ENCODE measurements around the gene ARHGAP32.

ARHGAP32 gene

DNA sequence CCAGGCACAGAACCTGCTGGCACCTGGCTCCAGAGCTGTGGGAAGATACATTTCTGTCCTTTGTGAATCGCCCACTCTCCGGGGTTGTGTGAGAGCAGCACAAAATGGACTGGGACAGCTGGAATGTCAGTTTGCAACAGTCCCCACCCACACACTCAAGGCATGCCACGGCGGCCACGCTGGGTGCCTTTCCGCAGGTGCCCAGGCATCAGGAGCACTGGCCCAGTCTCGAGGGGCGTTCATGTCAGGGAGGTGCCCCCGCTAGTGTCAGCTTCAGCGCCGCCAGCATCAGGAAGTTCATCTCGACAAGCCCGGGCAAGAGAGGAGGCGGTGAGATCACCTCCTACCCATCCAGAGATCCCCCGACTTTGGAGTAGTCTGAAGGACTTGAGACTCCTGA, 251.5 kb downstream of the ARHGAP32 start:
- Histone ChIP-seq H3K4me3 (ENCODE audit: low read length) (no peak overlapping the region), H3K9ac (ENCODE audit: low read length) (no peak overlapping the region), H3K27ac (ENCODE audit: low read depth, low read length) (no peak overlapping the region), H3K4me1 (ENCODE audit: control insufficient read depth, insufficient read depth, low read length) (no peaks in the 10 kb centered on the region), H3K36me3 (ENCODE audit: control insufficient read depth, insufficient read depth, low read length) (no peaks in the 10 kb centered on the region), H3K27me3 (ENCODE audit: control insufficient read depth, insufficient read depth, low read length) (no peaks in the 10 kb centered on the region)

DNA sequence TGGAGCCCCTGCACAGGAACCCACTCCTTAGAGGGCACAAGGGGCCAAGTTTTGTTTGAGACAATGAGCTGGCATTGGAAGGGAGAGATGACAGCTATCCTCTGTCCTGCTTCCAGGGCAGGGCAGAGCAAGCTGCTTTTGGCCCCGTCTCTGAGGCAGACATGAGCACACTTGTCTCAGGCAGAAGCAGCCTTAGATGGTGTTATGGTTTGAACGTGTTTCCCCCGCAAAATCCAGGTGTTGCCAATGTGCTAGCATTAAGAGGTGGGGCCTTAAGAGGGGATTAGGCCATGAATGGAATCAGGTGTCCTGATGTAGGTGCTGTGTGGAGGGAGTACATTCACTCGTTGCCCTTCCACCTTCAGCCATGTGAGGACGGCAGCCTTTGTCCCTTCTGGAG, 252.0 kb downstream of the ARHGAP32 start:
- Histone ChIP-seq H3K27ac (ENCODE audit: low read depth, low read length) (no peak overlapping the region), H3K4me1 (ENCODE audit: control insufficient read depth, insufficient read depth, low read length) (no peaks in the 10 kb centered on the region), H3K36me3 (ENCODE audit: control insufficient read depth, insufficient read depth, low read length) (no peaks in the 10 kb centered on the region), H3K4me3 (ENCODE audit: low read length) (no peak overlapping the region), H3K9ac (ENCODE audit: low read length) (no peak overlapping the region), H3K27me3 (ENCODE audit: control insufficient read depth, insufficient read depth, low read length) (no peaks in the 10 kb centered on the region)

DNA sequence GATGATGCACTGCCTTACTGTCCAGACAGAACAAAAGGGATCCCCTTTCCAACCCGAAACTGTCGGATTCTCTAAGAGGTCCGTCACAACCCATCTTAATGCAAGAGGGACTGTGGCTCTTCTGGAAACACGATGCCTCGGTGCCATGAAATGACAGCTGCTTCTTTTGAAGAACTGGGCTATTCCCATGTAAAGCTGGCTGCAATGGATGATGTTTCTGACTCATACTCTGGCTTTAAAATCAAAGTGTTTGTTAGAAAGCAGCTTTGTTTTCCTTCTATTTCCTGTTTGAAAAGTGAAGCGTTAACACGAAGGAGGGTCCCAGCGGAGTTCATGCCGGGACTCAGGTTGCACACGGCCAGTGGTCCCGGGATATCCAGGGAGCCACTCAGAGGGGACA, 252.5 kb downstream of the ARHGAP32 start:
- H3K36me3 ChIP-seq (ENCODE audit: control insufficient read depth, insufficient read depth, low read length): no peaks in the 10 kb centered on the region
- H3K9ac ChIP-seq (ENCODE audit: low read length): no peak overlapping the region
- H3K27ac ChIP-seq (ENCODE audit: low read depth, low read length): no peak overlapping the region
- H3K4me1 ChIP-seq (ENCODE audit: control insufficient read depth, insufficient read depth, low read length): no peaks in the 10 kb centered on the region
- no peak overlapping the region for H3K4me3 ChIP-seq (ENCODE audit: low read length)
- H3K27me3 ChIP-seq (ENCODE audit: control insufficient read depth, insufficient read depth, low read length): no peaks in the 10 kb centered on the region

DNA sequence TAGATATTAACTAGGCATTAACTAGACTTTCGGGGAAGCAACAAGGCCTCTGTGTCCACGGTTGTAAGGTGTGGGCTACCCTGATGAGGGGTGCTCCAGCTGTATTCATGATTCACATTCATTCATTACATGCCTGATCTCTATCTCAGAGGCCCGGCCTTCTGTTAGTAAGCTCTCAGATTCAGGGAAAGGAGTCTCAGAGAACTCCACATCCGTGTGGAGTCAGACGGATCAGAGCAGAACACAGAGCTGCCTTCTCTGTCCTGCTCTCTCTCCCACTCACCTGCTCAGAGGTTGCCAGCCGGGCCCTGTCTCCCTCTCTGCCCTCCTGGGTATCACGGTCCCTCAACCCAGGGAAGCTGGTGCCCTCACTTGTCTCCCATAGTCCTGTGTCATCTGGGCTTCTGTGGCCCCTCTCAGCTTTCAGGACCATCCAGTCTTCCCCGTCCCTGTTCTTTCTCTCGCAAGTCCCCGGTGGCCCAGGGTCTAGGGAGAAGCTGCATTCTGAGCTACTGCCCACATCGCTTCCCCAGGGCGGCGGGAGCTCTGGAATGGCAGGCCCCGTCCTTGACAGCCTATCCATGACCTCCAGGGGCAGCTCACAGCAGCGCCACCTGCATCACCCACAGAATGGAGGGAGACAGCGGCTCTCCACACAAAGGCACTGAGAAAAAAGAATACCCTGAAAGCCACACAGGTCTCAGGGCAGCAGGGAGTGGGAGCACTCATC, 253.8 kb downstream of the ARHGAP32 start:
- H3K9ac ChIP-seq (ENCODE audit: low read length): no peak overlapping the region
- H3K27ac ChIP-seq (ENCODE audit: low read depth, low read length): no peak overlapping the region
- no peaks in the 10 kb centered on the region for H3K36me3 ChIP-seq (ENCODE audit: control insufficient read depth, insufficient read depth, low read length)
- no peaks in the 10 kb centered on the region for H3K4me1 ChIP-seq (ENCODE audit: control insufficient read depth, insufficient read depth, low read length)
- no peaks in the 10 kb centered on the region for H3K27me3 ChIP-seq (ENCODE audit: control insufficient read depth, insufficient read depth, low read length)
- H3K4me3 ChIP-seq (ENCODE audit: low read length): no peak overlapping the region

DNA sequence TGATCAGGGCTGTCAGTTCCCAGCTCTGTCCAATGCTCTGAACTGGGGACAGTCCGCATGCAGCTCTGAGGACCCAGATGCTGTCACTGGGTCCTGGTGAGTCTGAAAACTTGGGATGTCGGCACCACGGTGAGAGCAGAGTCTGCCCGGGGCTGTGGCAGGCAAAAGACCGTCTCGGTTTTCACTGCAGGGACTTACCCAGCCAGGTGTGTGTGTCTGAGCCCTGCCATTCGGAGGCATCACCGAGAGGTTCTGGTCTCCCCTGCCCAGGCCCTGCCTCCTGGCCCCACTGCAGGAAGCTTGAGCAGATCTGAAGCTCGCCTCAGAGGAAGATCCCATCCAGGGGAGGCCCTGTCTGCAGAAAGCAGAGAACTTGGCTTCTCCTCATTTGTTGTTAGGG, 254.6 kb downstream of the ARHGAP32 start:
- Histone ChIP-seq H3K36me3 (ENCODE audit: control insufficient read depth, insufficient read depth, low read length) (no peaks in the 10 kb centered on the region), H3K27me3 (ENCODE audit: control insufficient read depth, insufficient read depth, low read length) (no peaks in the 10 kb centered on the region), H3K27ac (ENCODE audit: low read depth, low read length) (no peak overlapping the region), H3K4me3 (ENCODE audit: low read length) (no peak overlapping the region), H3K9ac (ENCODE audit: low read length) (no peak overlapping the region), H3K4me1 (ENCODE audit: control insufficient read depth, insufficient read depth, low read length) (no peaks in the 10 kb centered on the region)

DNA sequence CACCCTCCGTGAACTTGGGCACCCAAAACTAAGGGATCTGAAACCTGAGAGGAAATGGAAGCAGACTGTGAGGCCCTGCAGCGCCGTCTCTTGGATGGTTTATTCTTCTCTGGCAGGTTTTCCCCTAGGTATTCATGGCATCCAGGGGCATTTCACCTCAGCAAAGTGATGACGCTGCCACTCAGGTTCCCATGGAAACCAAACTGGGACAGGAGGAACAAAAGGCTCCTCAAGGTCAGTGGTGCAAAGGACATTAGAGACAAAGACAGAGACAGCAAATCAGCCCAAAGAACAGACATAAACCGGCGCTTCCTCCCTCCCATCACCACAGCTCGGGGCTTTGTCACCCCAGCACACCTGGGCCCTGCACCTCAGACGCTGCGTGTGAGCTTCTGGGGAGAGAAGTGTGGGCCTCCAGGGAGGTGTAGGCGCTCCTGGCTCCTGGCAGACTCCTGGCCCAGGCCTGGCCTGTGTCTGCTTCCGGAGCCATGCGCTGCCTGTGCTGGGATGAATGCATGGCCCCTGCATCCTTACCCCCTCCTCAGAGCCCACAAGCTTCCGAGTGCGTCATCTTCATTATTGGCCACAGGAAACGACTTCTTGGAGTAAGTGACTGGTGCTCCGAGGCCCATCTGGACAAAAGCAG, 255.4 kb downstream of the ARHGAP32 start:
- H3K4me1 ChIP-seq (ENCODE audit: control insufficient read depth, insufficient read depth, low read length): no peaks in the 10 kb centered on the region

DNA sequence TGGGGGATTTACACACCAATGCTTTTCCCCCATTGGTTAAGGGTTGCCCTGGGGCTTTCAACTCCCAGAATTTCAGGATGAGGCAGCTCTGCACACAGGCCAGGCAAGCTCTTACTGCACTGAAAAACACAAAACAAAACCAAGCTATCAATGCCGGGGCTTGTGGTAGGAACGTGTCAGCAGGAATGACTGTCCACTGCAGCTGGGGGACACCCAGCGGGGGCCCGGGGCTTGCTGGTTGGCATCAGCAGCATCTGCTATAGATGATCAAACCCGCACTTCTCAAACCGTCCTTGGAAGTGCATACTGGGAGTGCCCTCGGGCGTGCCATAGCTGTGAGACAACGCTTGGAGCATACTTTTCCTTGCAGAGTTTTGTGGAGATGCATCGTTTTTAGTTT, 257.2 kb downstream of the ARHGAP32 start:
- H3K36me3 ChIP-seq (ENCODE audit: control insufficient read depth, insufficient read depth, low read length): no peaks in the 10 kb centered on the region
- H3K9ac ChIP-seq (ENCODE audit: low read length): no peak overlapping the region
- no peaks in the 10 kb centered on the region for H3K4me1 ChIP-seq (ENCODE audit: control insufficient read depth, insufficient read depth, low read length)
- no peak overlapping the region for H3K4me3 ChIP-seq (ENCODE audit: low read length)
- H3K27ac ChIP-seq (ENCODE audit: low read depth, low read length): no peak overlapping the region
- no peaks in the 10 kb centered on the region for H3K27me3 ChIP-seq (ENCODE audit: control insufficient read depth, insufficient read depth, low read length)

More for the DNA sequence above, 255.4 kb downstream of the ARHGAP32 start:
- Histone ChIP-seq H3K27me3 (ENCODE audit: control insufficient read depth, insufficient read depth, low read length) (no peaks in the 10 kb centered on the region), H3K36me3 (ENCODE audit: control insufficient read depth, insufficient read depth, low read length) (no peaks in the 10 kb centered on the region), H3K4me3 (ENCODE audit: low read length) (no peak overlapping the region), H3K27ac (ENCODE audit: low read depth, low read length) (no peak overlapping the region), H3K9ac (ENCODE audit: low read length) (no peak overlapping the region)

DNA sequence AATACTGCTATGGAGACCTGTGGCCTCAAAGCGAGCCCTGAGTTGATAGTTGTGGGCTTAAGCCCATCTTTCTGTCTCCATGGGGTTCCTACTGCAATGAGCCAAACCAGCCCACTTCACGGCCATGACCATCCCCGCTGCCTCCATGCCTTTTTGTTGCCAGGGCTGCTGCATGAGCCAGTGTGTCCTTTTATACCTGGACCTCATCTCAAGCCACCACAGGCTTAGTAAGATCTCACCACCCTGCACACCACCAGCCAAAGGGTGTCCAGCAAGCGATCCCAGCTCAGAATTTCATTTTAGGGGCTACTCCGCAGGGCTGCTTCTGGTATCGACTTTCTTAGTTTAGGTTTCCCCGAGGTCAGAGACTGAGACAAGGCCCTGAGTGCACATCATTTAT, 257.8 kb downstream of the ARHGAP32 start:
- Histone ChIP-seq H3K27ac (ENCODE audit: low read depth, low read length) (no peak overlapping the region), H3K9ac (ENCODE audit: low read length) (no peak overlapping the region), H3K4me1 (ENCODE audit: control insufficient read depth, insufficient read depth, low read length) (no peaks in the 10 kb centered on the region), H3K36me3 (ENCODE audit: control insufficient read depth, insufficient read depth, low read length) (no peaks in the 10 kb centered on the region), H3K27me3 (ENCODE audit: control insufficient read depth, insufficient read depth, low read length) (no peaks in the 10 kb centered on the region), H3K4me3 (ENCODE audit: low read length) (no peak overlapping the region)

DNA sequence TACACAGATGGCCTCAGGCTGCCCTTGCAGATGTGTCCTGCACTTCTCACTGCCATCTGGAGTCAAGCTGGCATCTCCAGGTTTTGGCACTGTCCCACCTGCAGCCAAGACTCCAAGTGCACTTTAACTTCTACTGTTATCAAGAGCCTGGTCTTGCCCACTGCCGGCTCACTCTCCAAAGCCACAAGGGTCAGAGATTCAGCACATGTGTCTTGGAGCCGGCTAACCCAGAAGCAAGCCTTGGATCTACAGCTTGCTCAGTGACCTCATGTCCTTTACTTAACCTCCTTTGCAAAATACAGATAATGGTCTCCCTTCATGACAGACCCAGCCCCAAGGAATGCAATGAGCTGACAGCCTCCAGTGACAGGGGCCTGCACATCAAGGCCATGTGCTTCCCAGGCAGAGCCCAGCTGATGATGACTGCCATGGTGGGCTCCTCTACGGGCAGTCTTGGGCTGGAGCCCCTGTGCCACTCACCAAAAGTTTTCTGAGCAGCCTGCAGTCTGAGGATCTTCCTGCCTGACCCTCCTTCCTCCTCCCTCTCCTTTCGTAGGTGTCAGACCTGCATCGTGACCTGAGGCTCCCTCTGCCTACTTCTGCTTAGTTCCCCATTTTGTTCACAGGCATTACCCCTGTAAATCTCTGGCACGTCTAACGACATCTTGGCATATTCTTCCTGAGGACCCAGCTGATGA, 258.5 kb downstream of the ARHGAP32 start:
- Histone ChIP-seq H3K27me3 (ENCODE audit: control insufficient read depth, insufficient read depth, low read length) (no peaks in the 10 kb centered on the region), H3K9ac (ENCODE audit: low read length) (no peak overlapping the region), H3K4me1 (ENCODE audit: control insufficient read depth, insufficient read depth, low read length) (no peaks in the 10 kb centered on the region), H3K4me3 (ENCODE audit: low read length) (no peak overlapping the region), H3K27ac (ENCODE audit: low read depth, low read length) (no peak overlapping the region), H3K36me3 (ENCODE audit: control insufficient read depth, insufficient read depth, low read length) (no peaks in the 10 kb centered on the region)

DNA sequence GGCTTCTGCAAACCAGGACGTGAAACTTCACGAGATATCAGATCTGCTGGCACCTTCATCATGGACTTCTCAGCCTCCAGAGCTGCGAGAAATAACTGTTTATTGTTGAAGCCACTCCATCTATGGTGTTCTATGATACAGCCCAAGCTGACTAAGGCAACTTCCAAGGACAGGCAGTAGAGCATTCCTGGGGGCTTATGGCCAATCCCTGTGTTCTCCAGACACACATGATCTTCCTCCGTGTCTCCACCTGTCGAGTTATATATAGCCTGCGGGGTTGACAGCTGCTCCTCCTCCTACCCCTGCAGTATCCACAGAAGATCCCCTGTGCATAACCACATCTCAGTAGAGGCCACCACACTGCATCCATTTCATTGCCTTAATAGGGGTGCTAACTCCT, 260.5 kb downstream of the ARHGAP32 start:
- no peaks in the 10 kb centered on the region for H3K36me3 ChIP-seq (ENCODE audit: control insufficient read depth, insufficient read depth, low read length)
- no peak overlapping the region for H3K27ac ChIP-seq (ENCODE audit: low read depth, low read length)
- no peaks in the 10 kb centered on the region for H3K4me1 ChIP-seq (ENCODE audit: control insufficient read depth, insufficient read depth, low read length)
- no peaks in the 10 kb centered on the region for H3K27me3 ChIP-seq (ENCODE audit: control insufficient read depth, insufficient read depth, low read length)
- no peak overlapping the region for H3K4me3 ChIP-seq (ENCODE audit: low read length)
- H3K9ac ChIP-seq (ENCODE audit: low read length): no peak overlapping the region

DNA sequence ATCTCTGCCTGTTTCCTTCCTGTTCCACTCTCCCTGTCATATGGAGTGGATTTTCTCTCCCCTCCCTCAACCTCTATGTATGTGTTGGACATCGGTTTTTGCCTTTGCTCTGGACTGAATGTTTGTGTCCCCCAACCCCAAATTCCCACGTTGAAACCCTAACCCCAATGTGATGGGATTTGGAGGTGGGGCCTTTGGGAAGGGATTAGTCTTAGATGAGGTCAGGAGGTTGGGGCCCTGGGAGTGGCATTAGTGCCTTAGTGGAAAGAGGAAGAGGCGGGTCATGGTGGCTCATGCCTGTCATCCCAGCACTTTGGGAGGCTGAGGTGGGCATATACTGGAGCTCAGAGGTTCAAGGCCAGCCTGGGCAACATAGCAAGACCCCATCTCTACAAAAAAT, 261.1 kb downstream of the ARHGAP32 start:
- Histone ChIP-seq H3K36me3 (ENCODE audit: control insufficient read depth, insufficient read depth, low read length) (no peaks in the 10 kb centered on the region), H3K27ac (ENCODE audit: low read depth, low read length) (no peak overlapping the region), H3K27me3 (ENCODE audit: control insufficient read depth, insufficient read depth, low read length) (no peaks in the 10 kb centered on the region), H3K4me3 (ENCODE audit: low read length) (no peak overlapping the region), H3K4me1 (ENCODE audit: control insufficient read depth, insufficient read depth, low read length) (no peaks in the 10 kb centered on the region), H3K9ac (ENCODE audit: low read length) (no peak overlapping the region)

DNA sequence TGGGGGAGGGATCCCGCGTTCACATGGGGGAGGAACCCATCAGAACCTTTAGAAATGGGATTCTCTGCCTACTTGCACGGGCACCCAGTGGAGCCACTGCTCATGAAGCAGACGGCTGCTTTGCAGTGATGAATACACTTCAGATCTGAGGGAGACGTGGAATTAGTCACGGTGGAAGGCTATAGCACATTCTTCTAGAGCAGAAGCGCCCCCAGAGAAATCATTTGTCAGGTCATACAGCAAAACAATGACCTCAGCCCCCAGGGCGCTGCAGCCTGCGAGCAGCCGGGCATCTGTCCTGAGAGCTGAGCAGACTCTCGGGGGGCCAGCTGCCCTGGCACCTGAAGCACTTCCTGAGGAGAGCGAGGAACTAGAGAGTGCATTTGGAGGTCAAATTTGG, 262.1 kb downstream of the ARHGAP32 start:
- Histone ChIP-seq H3K27me3 (ENCODE audit: control insufficient read depth, insufficient read depth, low read length) (no peaks in the 10 kb centered on the region), H3K4me1 (ENCODE audit: control insufficient read depth, insufficient read depth, low read length) (no peaks in the 10 kb centered on the region), H3K9ac (ENCODE audit: low read length) (no peak overlapping the region), H3K27ac (ENCODE audit: low read depth, low read length) (no peak overlapping the region), H3K4me3 (ENCODE audit: low read length) (no peak overlapping the region), H3K36me3 (ENCODE audit: control insufficient read depth, insufficient read depth, low read length) (no peaks in the 10 kb centered on the region)

All from rectal smooth muscle tissue (tissue), 1 donor.